WTC11 (cell line): ENCODE data around the gene CNTN1. TPM values are rescaled to one million over a fixed set of nuclear protein-coding genes. Genes with fewer than 3 reads are reported as not detected.

Source experiments
- ATAC-seq: fragments of 200-7000 bp; cut with Tn5 transposase; 2 replicates; pipeline ENCODE4 v1.10.0; 2021; ENCODE audit warnings: mild to moderate bottlenecking, moderate library complexity
- CTCF ChIA-PET: fragments of 300-600 bp; sonication (Branson Sonifier 250); formaldehyde crosslinking; loops from one replicate; lab custom pipeline; 2021; ENCODE audit warnings: antibody characterized with exemption; lab: Charles Lee
- POLR2A ChIA-PET: fragments of 350-600 bp; sonication (Branson Sonifier 250); formaldehyde crosslinking; loops from one replicate; lab custom pipeline; 2021; ENCODE audit warnings: antibody characterized with exemption; lab: Charles Lee
- DNase-seq: peaks from one replicate; pipeline ENCODE4 v3.0.0; 2021; ENCODE audit warnings: low spot score
- H3K27ac Mint-ChIP-seq: 2 replicates; pipeline ENCODE4 v1.8.0; 2021; ENCODE audit warnings: mixed read lengths
- H3K27me3 Mint-ChIP-seq: 2 replicates; pipeline ENCODE4 v1.8.0; 2021; ENCODE audit warnings: low read depth, mild to moderate bottlenecking, moderate library complexity, mixed read lengths
- H3K36me3 Mint-ChIP-seq: 2 replicates; pipeline ENCODE4 v1.8.0; 2021; ENCODE audit warnings: mixed read lengths
- H3K4me1 Mint-ChIP-seq: 2 replicates; pipeline ENCODE4 v1.8.0; 2022; ENCODE audit warnings: mixed read lengths
- H3K4me3 Mint-ChIP-seq: 2 replicates; pipeline ENCODE4 v1.8.0; 2021; ENCODE audit warnings: mild to moderate bottlenecking, moderate library complexity, mixed read lengths
- H3K9me3 Mint-ChIP-seq: 2 replicates; pipeline ENCODE4 v1.8.0; 2021; ENCODE audit warnings: mixed read lengths
- CREM ChIP-seq: sonication (generic); formaldehyde crosslinking; IDR thresholded peaks from 2 replicates; pipeline ENCODE4 v1.8.1; 2022; ENCODE audit warnings: mild to moderate bottlenecking, missing genetic modification reagents, moderate library complexity
- E2F4 ChIP-seq: sonication (generic); formaldehyde crosslinking; IDR thresholded peaks from 2 replicates; pipeline ENCODE4 v1.8.1; 2022; ENCODE audit warnings: low read depth, mild to moderate bottlenecking, moderate library complexity, missing genetic modification reagents, borderline replicate concordance
- ELF4 ChIP-seq: sonication (generic); formaldehyde crosslinking; IDR thresholded peaks from 2 replicates; pipeline ENCODE4 v1.8.1; 2022; ENCODE audit warnings: low read depth, mild to moderate bottlenecking, moderate library complexity, missing genetic modification reagents
- FOXP4 ChIP-seq: sonication (generic); formaldehyde crosslinking; IDR thresholded peaks from 2 replicates; pipeline ENCODE4 v1.8.0; 2022; ENCODE audit warnings: mild to moderate bottlenecking, missing genetic modification reagents
- GABPB1 ChIP-seq: sonication (generic); formaldehyde crosslinking; IDR thresholded peaks from 2 replicates; pipeline ENCODE4 v1.8.1; 2023; ENCODE audit warnings: mild to moderate bottlenecking, missing genetic modification reagents
- MXD4 ChIP-seq: fragments of 250-450 bp; sonication (Bioruptor Pico); IDR thresholded peaks from 2 replicates; pipeline ENCODE4 v1.8.0; 2021; ENCODE audit warnings: mild to moderate bottlenecking, moderate library complexity, borderline replicate concordance
- NR1H2 ChIP-seq: sonication (generic); formaldehyde crosslinking; IDR thresholded peaks from 2 replicates; pipeline ENCODE4 v1.9.0; 2021; ENCODE audit warnings: mild to moderate bottlenecking, moderate library complexity, missing genetic modification reagents
- PRDM15 ChIP-seq: sonication (generic); formaldehyde crosslinking; IDR thresholded peaks from 2 replicates; pipeline ENCODE4 v1.8.0; 2022; ENCODE audit warnings: missing genetic modification reagents
- PRRX2 ChIP-seq: fragments of 250-450 bp; sonication (Bioruptor Pico); IDR thresholded peaks from 2 replicates; pipeline ENCODE4 v1.8.0; 2021; ENCODE audit warnings: mild to moderate bottlenecking
- TCF7 ChIP-seq: sonication (generic); formaldehyde crosslinking; IDR thresholded peaks from 2 replicates; pipeline ENCODE4 v1.8.0; 2022; ENCODE audit warnings: mild to moderate bottlenecking, low read depth, missing genetic modification reagents, moderate library complexity
- TP53 ChIP-seq: sonication (generic); formaldehyde crosslinking; IDR thresholded peaks from 2 replicates; pipeline ENCODE4 v1.8.1; 2023; ENCODE audit warnings: mild to moderate bottlenecking, missing genetic modification reagents
- USF2 ChIP-seq: sonication (generic); formaldehyde crosslinking; IDR thresholded peaks from 2 replicates; pipeline ENCODE4 v1.8.1; 2023; ENCODE audit warnings: mild to moderate bottlenecking, missing genetic modification reagents, moderate library complexity
- ZMAT4 ChIP-seq: fragments of 250-450 bp; sonication (Bioruptor Pico); IDR thresholded peaks from 2 replicates; pipeline ENCODE4 v1.9.0; 2021; ENCODE audit warnings: mild to moderate bottlenecking
- ZNF219 ChIP-seq: sonication (generic); formaldehyde crosslinking; IDR thresholded peaks from 2 replicates; pipeline ENCODE4 v1.8.0; 2023; ENCODE audit warnings: missing genetic modification reagents, mild to moderate bottlenecking, borderline replicate concordance
- ZNF263 ChIP-seq: sonication (generic); formaldehyde crosslinking; IDR thresholded peaks from 2 replicates; pipeline ENCODE4 v1.8.1; 2022; ENCODE audit warnings: low read depth, mild to moderate bottlenecking, moderate library complexity, missing genetic modification reagents
- ZNF423 ChIP-seq: fragments of 250-450 bp; sonication (Bioruptor Pico); IDR thresholded peaks from 2 replicates; pipeline ENCODE4 v2.1.2; 2022; ENCODE audit warnings: mild to moderate bottlenecking, moderate library complexity
- total RNA-seq: library from RNA; stranded (reverse); gene quantifications from 3 replicates; pipeline ENCODE4 v1.2.3, GENCODE V29; 2021
- TF ChIP-seq, protein P1 (sequence below): sonication (generic); formaldehyde crosslinking; IDR thresholded peaks from 2 replicates; pipeline ENCODE4 v1.8.0; 2022; ENCODE audit warnings: mild to moderate bottlenecking, missing genetic modification reagents
- TF ChIP-seq, protein P2 (sequence below): fragments of 200-600 bp; IDR thresholded peaks from 2 replicates; pipeline ENCODE4 v1.8.0; 2022; ENCODE audit warnings: antibody characterized with exemption
- TF ChIP-seq, protein P3 (sequence below): sonication (generic); formaldehyde crosslinking; IDR thresholded peaks from 2 replicates; pipeline ENCODE4 v1.8.1; 2023; ENCODE audit warnings: mild to moderate bottlenecking, missing genetic modification reagents

CNTN1 gene
- total RNA-seq, 1 experiment from 2014 or later = 16.9 TPM

- TF ChIP-seq FOXP4 (CRISPR knock-in tag) = no peak
- TF ChIP-seq GABPB1 (CRISPR knock-in tag) = no peak
- TF ChIP-seq TCF7 (CRISPR knock-in tag) = no peak
- TF ChIP-seq, protein P1, sequence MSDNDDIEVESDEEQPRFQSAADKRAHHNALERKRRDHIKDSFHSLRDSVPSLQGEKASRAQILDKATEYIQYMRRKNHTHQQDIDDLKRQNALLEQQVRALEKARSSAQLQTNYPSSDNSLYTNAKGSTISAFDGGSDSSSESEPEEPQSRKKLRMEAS (CRISPR knock-in tag) = no peak
Measured at GRCh38 chr12:40688085-40688725, 4.0 kb upstream of the CNTN1 start (continued).

GRCh38 chr12:40689576-40689975, 2.7 kb upstream of the CNTN1 start:
- TF ChIP-seq MXD4 (CRISPR knock-in tag) (no peak), ZNF219 (no peak), NR1H2 (CRISPR knock-in tag) (no peak), ELF4 (CRISPR knock-in tag) (no peak), CREM (CRISPR knock-in tag) (no peak), PRRX2 (CRISPR knock-in tag) (no peak), ZNF263 (CRISPR knock-in tag) (no peak), E2F4 (CRISPR knock-in tag) (no peak), TP53 (CRISPR knock-in tag) (no peak)
- TF ChIP-seq, protein P2, sequence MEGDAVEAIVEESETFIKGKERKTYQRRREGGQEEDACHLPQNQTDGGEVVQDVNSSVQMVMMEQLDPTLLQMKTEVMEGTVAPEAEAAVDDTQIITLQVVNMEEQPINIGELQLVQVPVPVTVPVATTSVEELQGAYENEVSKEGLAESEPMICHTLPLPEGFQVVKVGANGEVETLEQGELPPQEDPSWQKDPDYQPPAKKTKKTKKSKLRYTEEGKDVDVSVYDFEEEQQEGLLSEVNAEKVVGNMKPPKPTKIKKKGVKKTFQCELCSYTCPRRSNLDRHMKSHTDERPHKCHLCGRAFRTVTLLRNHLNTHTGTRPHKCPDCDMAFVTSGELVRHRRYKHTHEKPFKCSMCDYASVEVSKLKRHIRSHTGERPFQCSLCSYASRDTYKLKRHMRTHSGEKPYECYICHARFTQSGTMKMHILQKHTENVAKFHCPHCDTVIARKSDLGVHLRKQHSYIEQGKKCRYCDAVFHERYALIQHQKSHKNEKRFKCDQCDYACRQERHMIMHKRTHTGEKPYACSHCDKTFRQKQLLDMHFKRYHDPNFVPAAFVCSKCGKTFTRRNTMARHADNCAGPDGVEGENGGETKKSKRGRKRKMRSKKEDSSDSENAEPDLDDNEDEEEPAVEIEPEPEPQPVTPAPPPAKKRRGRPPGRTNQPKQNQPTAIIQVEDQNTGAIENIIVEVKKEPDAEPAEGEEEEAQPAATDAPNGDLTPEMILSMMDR = no peak
- TF ChIP-seq, protein P3, sequence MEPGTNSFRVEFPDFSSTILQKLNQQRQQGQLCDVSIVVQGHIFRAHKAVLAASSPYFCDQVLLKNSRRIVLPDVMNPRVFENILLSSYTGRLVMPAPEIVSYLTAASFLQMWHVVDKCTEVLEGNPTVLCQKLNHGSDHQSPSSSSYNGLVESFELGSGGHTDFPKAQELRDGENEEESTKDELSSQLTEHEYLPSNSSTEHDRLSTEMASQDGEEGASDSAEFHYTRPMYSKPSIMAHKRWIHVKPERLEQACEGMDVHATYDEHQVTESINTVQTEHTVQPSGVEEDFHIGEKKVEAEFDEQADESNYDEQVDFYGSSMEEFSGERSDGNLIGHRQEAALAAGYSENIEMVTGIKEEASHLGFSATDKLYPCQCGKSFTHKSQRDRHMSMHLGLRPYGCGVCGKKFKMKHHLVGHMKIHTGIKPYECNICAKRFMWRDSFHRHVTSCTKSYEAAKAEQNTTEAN = no peak
- TF ChIP-seq, all 79 proteins: peak for 0
- Mint-ChIP-seq H3K4me3 (no peak overlapping the region), H3K4me1 (peaks cover 17% of the 10 kb centered on the region), H3K36me3 (no peaks in the 10 kb centered on the region), H3K27me3 (peaks cover 3% of the 10 kb centered on the region; the same call in 1 of the 2 replicates), H3K9me3 (no peaks in the 10 kb centered on the region), H3K27ac (no peak overlapping the region)
- DNase-seq (no peak), ATAC-seq (no peak)
- POLR2A ChIA-PET = no interaction called here
- CTCF ChIA-PET = interaction anchor here (1.2 kb wide), 1 partner anchor 56 kb away, joined by 3 read pairs; no protein-coding TSS in a partner anchor

GRCh38 chr12:40692765-40693206, 547 bp downstream of the CNTN1 start:
- ChIA-PET POLR2A (no interaction called here), CTCF (interaction anchor here (0.7 kb wide), 1 partner anchor 587 kb away, joined by 3 read pairs; no protein-coding TSS in a partner anchor)
- peaks cover 17% of the 10 kb centered on the region for H3K4me1 Mint-ChIP-seq
- H3K27me3 Mint-ChIP-seq = peaks cover 3% of the 10 kb centered on the region; the same call in 1 of the 2 replicates
- peak; percentile 8 for ATAC-seq
- no peak for TF ChIP-seq USF2 (CRISPR knock-in tag)
- TF ChIP-seq ZNF423 = peak; percentile 46; the same call in 1 of the 2 replicates
- TF ChIP-seq ZMAT4 = no peak
- peak; percentile 81 for TF ChIP-seq PRDM15 (CRISPR knock-in tag)
- peak; percentile 52 for DNase-seq
- H3K36me3 Mint-ChIP-seq = no peaks in the 10 kb centered on the region
- no peak overlapping the region for H3K27ac Mint-ChIP-seq
- no peaks in the 10 kb centered on the region for H3K9me3 Mint-ChIP-seq
- peak overlapping the region; percentile 87 for H3K4me3 Mint-ChIP-seq
